SU-DHL-6 (cell line): Measurements from ENCODE around the gene KANSL3.

Source experiments
- H2AFZ ChIP-seq: fragments of 200-600 bp; sonication (generic); 2 replicates; pipeline ENCODE4 v1.6.1; 2014; ENCODE audit warnings: low read depth, mild to moderate bottlenecking, moderate library complexity, mixed read lengths, antibody characterized with exemption, low read length; ENCODE audit not compliant: severe bottlenecking
- H3F3A ChIP-seq: fragments of 200-600 bp; shearing (Covaris generic); 2 replicates; pipeline ENCODE4 v1.6.0; 2016; ENCODE audit warnings: antibody characterized with exemption, mild to moderate bottlenecking; ENCODE audit not compliant: insufficient read depth
- H3K27ac ChIP-seq: fragments of 200-600 bp; sonication (generic); 2 replicates; pipeline ENCODE4 v1.5.1; 2016; ENCODE audit warnings: low read depth, mild to moderate bottlenecking, low read length, moderate library complexity, mixed read lengths
- H3K27me3 ChIP-seq: fragments of 200-600 bp; sonication (generic), shearing (Covaris generic); 2 replicates; pipeline ENCODE4 v1.6.0; 2014; ENCODE audit warnings: mild to moderate bottlenecking, low read length
- H3K36me3 ChIP-seq: fragments of 200-600 bp; sonication (generic); 2 replicates; pipeline ENCODE4 v1.6.1; 2014; ENCODE audit warnings: mild to moderate bottlenecking, low read length, mixed read lengths
- H3K4me2 ChIP-seq: fragments of 300-600, 200-600 bp; shearing (Covaris generic), sonication (generic); 2 replicates; pipeline ENCODE4 v1.6.0; 2014; ENCODE audit warnings: low read length, low read depth, mild to moderate bottlenecking; ENCODE audit not compliant: poor library complexity, severe bottlenecking
- H3K4me3 ChIP-seq: fragments of 200-600 bp; sonication (generic); 2 replicates; pipeline ENCODE4 v1.5.1; 2014; ENCODE audit warnings: antibody characterized with exemption, low read length, mild to moderate bottlenecking, mixed read lengths; ENCODE audit not compliant: insufficient read depth, poor library complexity, severe bottlenecking
- H3K79me2 ChIP-seq: fragments of 200-600 bp; sonication (generic); 2 replicates; pipeline ENCODE4 v1.6.1; 2014; ENCODE audit warnings: mild to moderate bottlenecking, low read length, moderate library complexity; ENCODE audit not compliant: insufficient read depth
- H3K9ac ChIP-seq: fragments of 200-600 bp; sonication (generic); 2 replicates; pipeline ENCODE4 v1.7.0; 2014; ENCODE audit warnings: mild to moderate bottlenecking, low read length
- H3K9me2 ChIP-seq: fragments of 200-600 bp; sonication (generic); replicated peaks from 2 replicates; pipeline ENCODE4 v1.6.1; 2014; ENCODE audit warnings: low read length; ENCODE audit not compliant: insufficient read depth
- H3K9me3 ChIP-seq: fragments of 200-600 bp; sonication (generic); 2 replicates; pipeline ENCODE4 v1.6.1; 2014; ENCODE audit warnings: low read length, mixed read lengths; ENCODE audit not compliant: insufficient read depth
- H4K20me1 ChIP-seq: fragments of 200-600 bp; sonication (generic); 2 replicates; pipeline ENCODE4 v1.6.1; 2014; ENCODE audit warnings: low read depth, mild to moderate bottlenecking, antibody characterized with exemption, low read length, moderate library complexity, mixed read lengths
- CTCF ChIP-seq: fragments of 200-600 bp; sonication (generic); IDR thresholded peaks from one replicate; pipeline ENCODE4 v1.5.1; 2017; ENCODE audit warnings: antibody characterized with exemption, mild to moderate bottlenecking, low read length, moderate library complexity; ENCODE audit not compliant: insufficient read depth, poor library complexity, severe bottlenecking
- EZH2phosphoT487 ChIP-seq: fragments of 200-600 bp; sonication (generic), shearing (Covaris generic); conservative IDR thresholded peaks from 2 replicates; pipeline ENCODE4 v1.6.1; 2018; ENCODE audit warnings: mild to moderate bottlenecking, antibody characterized with exemption, low read length, moderate library complexity, mixed read lengths

KANSL3 gene

DNA sequence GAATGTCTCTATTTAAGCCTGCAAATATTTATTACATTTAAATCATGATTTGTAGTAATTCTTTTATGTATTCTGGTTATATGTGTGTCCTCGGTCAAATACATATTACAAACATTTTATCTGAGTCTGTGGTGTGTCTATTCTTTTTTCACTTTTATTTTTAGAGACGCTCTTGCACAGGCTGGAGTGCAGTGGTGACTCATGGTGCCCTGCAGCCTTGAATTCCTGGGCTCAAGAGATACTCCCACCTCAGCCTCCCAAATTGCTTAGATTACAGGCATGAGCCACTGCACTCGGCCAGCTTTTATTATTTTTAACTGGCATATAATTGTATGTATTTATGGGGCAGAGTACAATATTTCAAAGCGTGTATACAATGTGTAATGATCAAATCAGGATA is 54.1 kb downstream of the KANSL3 start:
- Histone ChIP-seq H3K27ac (no peak overlapping the region), H3K9ac (no peak overlapping the region), H3K9me2 (no peaks in the 10 kb centered on the region), H3K79me2 (no peaks in the 10 kb centered on the region), H3K4me2 (no peak overlapping the region), H2AFZ (no peak overlapping the region), H3K9me3 (no peaks in the 10 kb centered on the region), H3K4me3 (no peak overlapping the region), H3K36me3 (no peaks in the 10 kb centered on the region), H3K27me3 (no peaks in the 10 kb centered on the region), H4K20me1 (no peaks in the 10 kb centered on the region), H3F3A (no peaks in the 10 kb centered on the region)
- TF ChIP-seq EZH2phosphoT487 (no peak), CTCF (no peak)

- no peaks in the 10 kb centered on the region for H3K9me3 ChIP-seq
- H3K4me3 ChIP-seq, result no peak overlapping the region
- TF ChIP-seq EZH2phosphoT487 (no peak), CTCF (no peak)
- no peaks in the 10 kb centered on the region for H3K27me3 ChIP-seq
- H3K27ac ChIP-seq, result no peak overlapping the region
- no peak overlapping the region for H3K9ac ChIP-seq
- H3K9me2 ChIP-seq, result no peaks in the 10 kb centered on the region
- H3K79me2 ChIP-seq, result no peaks in the 10 kb centered on the region
- no peaks in the 10 kb centered on the region for H3K36me3 ChIP-seq
- no peaks in the 10 kb centered on the region for H4K20me1 ChIP-seq
- no peaks in the 10 kb centered on the region for H3F3A ChIP-seq
- no peak overlapping the region for H3K4me2 ChIP-seq
- no peak overlapping the region for H2AFZ ChIP-seq
Observed at GRCh38 chr2:96580771-96581170, 57.3 kb downstream of the KANSL3 start.

- Histone ChIP-seq H2AFZ (no peak overlapping the region), H3K27me3 (no peaks in the 10 kb centered on the region), H3K79me2 (no peaks in the 10 kb centered on the region), H3K9me2 (no peaks in the 10 kb centered on the region), H3K27ac (no peak overlapping the region), H3K9me3 (no peaks in the 10 kb centered on the region), H4K20me1 (no peaks in the 10 kb centered on the region), H3K36me3 (no peaks in the 10 kb centered on the region), H3K4me2 (no peak overlapping the region), H3K4me3 (no peak overlapping the region), H3F3A (no peaks in the 10 kb centered on the region), H3K9ac (no peak overlapping the region)
- TF ChIP-seq EZH2phosphoT487 (no peak), CTCF (no peak)
Observed at GRCh38 chr2:96579422-96579821, 58.7 kb downstream of the KANSL3 start.

- H3K4me3 ChIP-seq, result no peak overlapping the region
- TF ChIP-seq CTCF, result no peak
- no peak for TF ChIP-seq EZH2phosphoT487
- H3K9me3 ChIP-seq, result no peaks in the 10 kb centered on the region
- H3K4me2 ChIP-seq, result no peak overlapping the region
- no peaks in the 10 kb centered on the region for H3K9me2 ChIP-seq
- no peaks in the 10 kb centered on the region for H4K20me1 ChIP-seq
- no peak overlapping the region for H2AFZ ChIP-seq
- H3K9ac ChIP-seq, result no peak overlapping the region
- H3K36me3 ChIP-seq, result no peaks in the 10 kb centered on the region
- H3K79me2 ChIP-seq, result no peaks in the 10 kb centered on the region
- no peak overlapping the region for H3K27ac ChIP-seq
- no peaks in the 10 kb centered on the region for H3K27me3 ChIP-seq
- no peaks in the 10 kb centered on the region for H3F3A ChIP-seq
Observed at GRCh38 chr2:96578731-96579130, 59.4 kb downstream of the KANSL3 start.
